HEK293 (cell line): ENCODE measurements around the gene PHC3.

Experiments used
- CTCF ChIA-PET: fragments of 350-600 bp; formaldehyde crosslinking; extraction: SDS; loops from one replicate; lab custom pipeline; 2021; ENCODE audit warnings: antibody characterized with exemption; lab: Yijun Ruan, JAX
- POLR2A ChIA-PET: fragments of 300-600 bp; formaldehyde crosslinking; extraction: SDS; loops from one replicate; lab custom pipeline; 2020; ENCODE audit warnings: antibody characterized with exemption, inconsistent platforms; lab: Yijun Ruan, JAX
- H3K27ac ChIP-seq: fragments of 200-500 bp; sonication (Bioruptor generic); 2 replicates; pipeline ENCODE4 v1.5.1; 2014; ENCODE audit warnings: low read depth, low read length, control low read depth, inconsistent platforms; ENCODE audit errors: extremely low read depth
- H3K36me3 ChIP-seq, 2 experiments: fragments of 200-500 bp in 1 of 2; sonication (Bioruptor generic) in 1 of 2; 1 replicate in 1 of 2; 2 replicates in 1 of 2; pipeline ENCODE4 v1.5.1; 2014 to 2017; ENCODE audit warnings: inconsistent platforms in 2 of 2, low read length in 2 of 2; ENCODE audit not compliant: control insufficient read depth in 2 of 2, insufficient read depth in 1 of 2
- H3K4me1 ChIP-seq: fragments of 200-500 bp; sonication (Bioruptor generic); 2 replicates; pipeline ENCODE4 v1.5.1; 2014; ENCODE audit warnings: mild to moderate bottlenecking, low read length, inconsistent platforms; ENCODE audit not compliant: control insufficient read depth, insufficient read depth
- H3K4me3 ChIP-seq: 2 replicates; pipeline ENCODE4 v1.5.1; 2011; ENCODE audit warnings: low read depth, mild to moderate bottlenecking, control low read depth, low read length, moderate library complexity
- H3K9me3 ChIP-seq: fragments of 200-500 bp; sonication (Bioruptor generic); 2 replicates; pipeline ENCODE4 v1.5.1; 2014; ENCODE audit warnings: low read depth, low read length, inconsistent platforms; ENCODE audit not compliant: control insufficient read depth, insufficient read depth
- AEBP2 ChIP-seq: fragments of 450-650 bp; formaldehyde crosslinking; IDR thresholded peaks from 2 replicates; pipeline ENCODE4 v1.5.1; 2016; ENCODE audit warnings: missing biosample characterization, missing genetic modification characterization, borderline replicate concordance
- BCL11A ChIP-seq: fragments of 450-650 bp; formaldehyde crosslinking; IDR thresholded peaks from 2 replicates; pipeline ENCODE4 v1.5.1; 2016; ENCODE audit warnings: low read depth, missing biosample characterization, missing genetic modification characterization
- GLIS2 ChIP-seq: fragments of 450-650 bp; formaldehyde crosslinking; IDR thresholded peaks from 2 replicates; pipeline ENCODE4 v1.5.1; 2016; ENCODE audit warnings: missing biosample characterization, missing genetic modification characterization
- REPIN1 ChIP-seq: fragments of 450-650 bp; formaldehyde crosslinking; IDR thresholded peaks from 2 replicates; pipeline ENCODE4 v1.5.1; 2017; ENCODE audit warnings: missing biosample characterization, missing genetic modification characterization, low read depth
- TSHZ1 ChIP-seq: fragments of 450-650 bp; formaldehyde crosslinking; IDR thresholded peaks from 2 replicates; pipeline ENCODE4 v1.5.1; 2016; ENCODE audit warnings: missing biosample characterization, missing genetic modification characterization, borderline replicate concordance
- ZBTB17 ChIP-seq: fragments of 450-650 bp; formaldehyde crosslinking; IDR thresholded peaks from 2 replicates; pipeline ENCODE4 v1.5.1; 2016; ENCODE audit warnings: missing biosample characterization, missing genetic modification characterization
- ZBTB21 ChIP-seq: fragments of 450-650 bp; formaldehyde crosslinking; IDR thresholded peaks from 2 replicates; pipeline ENCODE4 v1.5.1; 2017; ENCODE audit warnings: missing biosample characterization, missing genetic modification characterization
- ZBTB48 ChIP-seq: fragments of 450-650 bp; formaldehyde crosslinking; IDR thresholded peaks from 2 replicates; pipeline ENCODE4 v1.5.1; 2016; ENCODE audit warnings: missing biosample characterization, missing genetic modification characterization
- ZFP37 ChIP-seq: fragments of 450-650 bp; formaldehyde crosslinking; IDR thresholded peaks from 2 replicates; pipeline ENCODE4 v1.5.1; 2016; ENCODE audit warnings: missing biosample characterization, missing genetic modification characterization
- ZNF140 ChIP-seq: fragments of 450-650 bp; formaldehyde crosslinking; IDR thresholded peaks from 2 replicates; pipeline ENCODE4 v1.5.1; 2016; ENCODE audit warnings: missing biosample characterization, missing genetic modification characterization
- ZNF292 ChIP-seq: fragments of 450-650 bp; formaldehyde crosslinking; IDR thresholded peaks from 2 replicates; pipeline ENCODE4 v1.5.1; 2016; ENCODE audit warnings: low read depth, missing biosample characterization, missing genetic modification characterization, borderline replicate concordance
- ZNF391 ChIP-seq: fragments of 450-650 bp; formaldehyde crosslinking; IDR thresholded peaks from 2 replicates; pipeline ENCODE4 v1.5.1; 2016; ENCODE audit warnings: low read depth, missing biosample characterization, missing genetic modification characterization, borderline replicate concordance
- ZNF398 ChIP-seq: fragments of 450-650 bp; formaldehyde crosslinking; IDR thresholded peaks from 2 replicates; pipeline ENCODE4 v1.5.1; 2017; ENCODE audit warnings: missing biosample characterization, missing genetic modification characterization
- ZNF571 ChIP-seq: fragments of 450-650 bp; formaldehyde crosslinking; IDR thresholded peaks from 2 replicates; pipeline ENCODE4 v1.5.0; 2017; ENCODE audit warnings: missing biosample characterization, missing genetic modification characterization
- ZNF610 ChIP-seq: fragments of 450-650 bp; formaldehyde crosslinking; IDR thresholded peaks from 2 replicates; pipeline ENCODE4 v1.5.1; 2016; ENCODE audit warnings: missing biosample characterization, missing genetic modification characterization, borderline replicate concordance
- ZNF623 ChIP-seq: fragments of 450-650 bp; formaldehyde crosslinking; IDR thresholded peaks from 2 replicates; pipeline ENCODE4 v1.5.1; 2016; ENCODE audit warnings: missing biosample characterization, missing genetic modification characterization
- ZNF624 ChIP-seq: fragments of 450-650 bp; formaldehyde crosslinking; IDR thresholded peaks from 2 replicates; pipeline ENCODE4 v1.5.1; 2017; ENCODE audit warnings: missing biosample characterization, missing genetic modification characterization
- ZNF629 ChIP-seq: fragments of 450-650 bp; formaldehyde crosslinking; IDR thresholded peaks from 2 replicates; pipeline ENCODE4 v1.5.1; 2017; ENCODE audit warnings: missing biosample characterization, missing genetic modification characterization
- ZNF76 ChIP-seq: fragments of 450-650 bp; formaldehyde crosslinking; IDR thresholded peaks from 2 replicates; pipeline ENCODE4; 2016; ENCODE audit warnings: low read depth, missing biosample characterization, missing genetic modification characterization, borderline replicate concordance
- ZSCAN16 ChIP-seq: fragments of 450-650 bp; formaldehyde crosslinking; IDR thresholded peaks from 2 replicates; pipeline ENCODE4 v1.5.1; 2016; ENCODE audit warnings: missing biosample characterization, missing genetic modification characterization

PHC3 gene

DNA sequence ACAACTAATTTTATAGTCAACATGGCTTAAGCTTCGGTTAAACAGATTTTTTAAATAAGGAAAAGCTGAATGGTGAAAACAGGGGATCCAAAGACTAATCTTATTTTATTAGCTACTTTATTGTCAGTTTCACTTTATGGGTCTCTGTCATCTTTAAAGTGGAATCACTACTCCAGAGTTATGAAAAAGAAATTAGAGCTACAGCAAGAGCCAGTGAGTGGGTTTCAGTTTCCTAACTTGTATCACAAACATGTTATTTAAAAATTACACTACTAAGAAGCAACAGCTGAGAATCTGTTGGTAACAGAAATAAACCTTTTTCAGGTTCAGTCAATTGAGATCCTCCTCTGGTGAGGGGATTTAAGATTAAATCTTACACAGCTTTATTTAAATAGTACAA is 10.0 kb downstream of the PHC3 start:
- H3K4me1 ChIP-seq = no peaks in the 10 kb centered on the region
- ChIA-PET POLR2A (interaction anchor here (2.1 kb wide), 1 partner anchor 9 kb away, joined by 7 read pairs; the partner anchor contains the start of gene PHC3), CTCF (interaction anchor here (0.6 to 1.1 kb wide), 3 partner anchors 21 to 1712 kb away, joined by 3 to 4 read pairs (median 3); no protein-coding TSS in a partner anchor)
- no peak overlapping the region for H3K4me3 ChIP-seq
- H3K36me3 ChIP-seq = peaks cover 38 to 86% of the 10 kb centered on the region in 2 experiments
- H3K9me3 ChIP-seq = no peaks in the 10 kb centered on the region
- H3K27ac ChIP-seq = no peak overlapping the region
- TF ChIP-seq ZNF571 (no peak), ZNF398 (tag by site-specific recombination) (no peak), ZNF624 (tag by site-specific recombination) (no peak), ZNF629 (tag by site-specific recombination) (no peak), ZNF140 (tag by site-specific recombination) (no peak), ZNF391 (tag by site-specific recombination) (no peak), ZNF292 (tag by site-specific recombination) (no peak), ZBTB17 (tag by site-specific recombination) (no peak), ZBTB48 (tag by site-specific recombination) (no peak), TSHZ1 (tag by site-specific recombination) (no peak), ZFP37 (tag by site-specific recombination) (no peak), AEBP2 (tag by site-specific recombination) (no peak), ZNF610 (tag by site-specific recombination) (no peak), GLIS2 (tag by site-specific recombination) (no peak), BCL11A (tag by site-specific recombination) (no peak), REPIN1 (no peak), ZBTB21 (tag by site-specific recombination) (no peak)

DNA sequence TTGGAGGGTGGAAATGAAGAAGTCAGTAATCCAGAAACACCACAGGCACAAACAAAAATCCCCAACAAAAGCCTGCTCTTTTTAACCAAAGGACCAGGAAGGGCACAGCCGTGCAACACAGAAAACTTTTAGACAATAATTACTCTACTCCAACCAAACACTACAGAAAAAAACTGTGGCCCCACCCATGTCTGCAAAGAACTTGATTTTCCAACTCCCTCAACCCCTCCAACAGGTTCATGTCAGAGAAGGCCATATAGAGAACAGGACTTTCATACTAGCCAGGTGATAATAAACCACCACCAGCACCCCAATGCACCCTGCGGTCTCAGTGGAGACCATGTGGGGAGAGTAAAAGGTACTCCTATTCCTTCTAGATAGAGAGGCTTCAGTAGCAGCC is 16.8 kb downstream of the PHC3 start:
- CTCF ChIA-PET = interaction anchor here (0.6 kb wide), 1 partner anchor 8 kb away, joined by 3 read pairs; no protein-coding TSS in a partner anchor
- POLR2A ChIA-PET = interaction anchor here (0.5 kb wide), 1 partner anchor 15 kb away, joined by 3 read pairs; no protein-coding TSS in a partner anchor
- no peak for TF ChIP-seq ZNF623
- no peak for TF ChIP-seq ZNF76
- TF ChIP-seq ZSCAN16 (tag by site-specific recombination) = no peak
- Histone ChIP-seq H3K9me3 (no peaks in the 10 kb centered on the region), H3K4me3 (no peak overlapping the region), H3K27ac (no peak overlapping the region), H3K4me1 (no peaks in the 10 kb centered on the region), H3K36me3 (peaks cover 27 to 76% of the 10 kb centered on the region in 2 experiments)
